Stimulated activated CD4-positive, alpha-beta T cell treated with anti-CD3 and anti-CD28 coated beads, TNF-alpha, amount 100 ng/mL, for 48 hours (primary cell): ENCODE measurements around the gene WWP2.
A peak's percentile ranks its signal among the peaks of the same experiment; 100 is the strongest.

Source experiments
- DNase-seq, 3 donors: peaks; one replicate each; pipeline ENCODE4 v3.0.0-alpha.2; 2020; ENCODE audit warnings: low read depth in 3 of 3

WWP2 gene

DNA sequence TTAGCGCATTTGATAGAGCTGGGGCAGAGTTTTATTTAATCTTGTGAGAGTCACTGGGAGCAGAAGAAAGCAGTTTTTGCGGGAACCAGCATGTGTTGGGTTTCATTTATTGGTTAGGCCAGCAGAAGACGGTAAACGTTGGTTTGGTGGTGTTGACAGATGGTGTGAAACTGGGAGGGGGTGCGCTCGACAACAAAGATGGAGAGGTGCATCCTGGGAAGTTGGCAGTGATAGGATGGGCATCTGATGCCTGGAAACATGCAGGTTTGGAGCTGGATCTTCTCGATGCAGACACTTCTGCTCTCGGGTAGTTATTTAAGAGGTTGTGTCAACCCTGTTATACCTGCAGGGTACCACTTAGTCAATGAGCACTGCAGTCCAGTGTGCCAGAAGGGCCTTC, 164.1 kb downstream of the WWP2 start:
- no peak for DNase-seq

DNA sequence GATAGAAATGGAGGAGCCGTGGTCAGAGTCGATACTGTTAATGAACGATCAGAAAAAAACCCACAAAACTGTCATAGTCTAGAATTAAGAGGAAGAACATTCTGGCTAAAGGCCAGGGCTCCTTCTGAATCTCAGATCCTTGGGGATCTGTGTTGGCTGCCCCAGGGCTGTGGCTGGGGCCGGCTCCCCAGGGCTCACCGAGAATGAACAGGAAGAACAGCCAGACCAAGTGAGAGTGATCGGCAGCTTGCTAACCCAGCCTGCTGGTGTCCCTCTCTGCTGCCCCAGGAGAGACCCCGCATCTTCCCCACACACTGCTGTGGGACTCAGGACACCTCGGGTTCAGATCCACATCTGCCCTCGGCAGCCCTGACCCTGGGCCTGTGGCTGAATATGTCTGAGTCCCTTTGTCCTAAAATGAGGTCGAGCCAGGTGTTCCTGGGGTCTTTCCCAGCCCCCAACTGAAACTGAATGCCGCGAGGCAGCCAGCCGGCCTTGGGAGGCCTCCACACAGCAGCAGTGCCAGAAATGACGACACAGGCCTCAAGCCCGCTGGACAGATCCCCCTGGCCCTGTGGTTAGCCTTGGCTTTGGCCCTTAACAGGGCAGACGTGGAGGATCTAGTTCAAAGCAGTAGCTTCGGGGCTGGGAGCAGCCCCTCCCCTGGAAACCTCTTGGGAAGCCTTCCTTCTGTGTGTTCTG, 165.1 kb downstream of the WWP2 start:
- DNase-seq = no peak

DNA sequence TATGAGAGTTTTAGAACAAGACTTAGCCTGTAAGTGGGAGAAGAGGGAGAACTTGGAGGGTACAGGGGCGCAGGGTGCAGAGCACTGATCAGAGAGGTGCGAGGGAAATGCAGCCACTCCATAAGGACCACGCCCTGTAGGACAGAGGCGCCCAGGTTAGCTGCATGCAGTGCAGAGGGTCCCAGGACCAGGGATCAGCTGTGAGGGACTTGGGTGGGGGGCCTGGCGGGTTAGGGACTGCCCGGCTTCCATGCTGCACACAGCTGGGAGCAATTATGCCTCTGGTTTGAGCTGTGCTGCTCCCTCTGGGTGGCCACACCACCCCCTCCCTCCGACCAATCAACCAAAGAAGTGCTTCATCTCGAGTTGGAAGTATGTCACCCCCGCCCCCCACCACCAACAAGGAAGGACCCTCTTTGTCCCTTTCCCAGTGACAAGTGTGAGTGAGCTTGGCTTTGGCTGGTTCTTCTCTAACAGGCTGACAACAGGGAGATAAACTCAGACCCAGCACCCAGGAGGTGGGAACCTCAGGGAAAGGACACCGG, 166.8 kb downstream of the WWP2 start:
- DNase-seq = no peak

DNA sequence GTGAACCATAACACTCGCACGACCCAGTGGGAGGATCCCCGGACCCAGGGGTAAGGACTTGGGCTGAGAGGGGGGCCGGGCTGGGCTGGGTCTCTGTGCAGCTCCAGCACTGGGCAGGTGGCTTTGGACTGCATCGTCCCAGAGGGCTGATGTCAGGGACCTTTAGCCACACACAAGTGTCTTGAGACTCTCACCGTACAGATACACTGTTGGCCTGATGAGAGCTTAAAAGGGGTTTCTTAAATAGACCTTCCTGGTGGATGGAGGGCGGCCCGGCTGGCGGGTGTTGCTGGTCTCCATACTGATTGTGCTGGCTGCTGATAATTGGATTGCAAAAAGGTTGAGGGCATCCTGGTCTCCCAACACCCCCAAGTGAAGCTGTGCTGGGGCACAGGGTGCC, 167.3 kb downstream of the WWP2 start:
- no peak for DNase-seq

DNA sequence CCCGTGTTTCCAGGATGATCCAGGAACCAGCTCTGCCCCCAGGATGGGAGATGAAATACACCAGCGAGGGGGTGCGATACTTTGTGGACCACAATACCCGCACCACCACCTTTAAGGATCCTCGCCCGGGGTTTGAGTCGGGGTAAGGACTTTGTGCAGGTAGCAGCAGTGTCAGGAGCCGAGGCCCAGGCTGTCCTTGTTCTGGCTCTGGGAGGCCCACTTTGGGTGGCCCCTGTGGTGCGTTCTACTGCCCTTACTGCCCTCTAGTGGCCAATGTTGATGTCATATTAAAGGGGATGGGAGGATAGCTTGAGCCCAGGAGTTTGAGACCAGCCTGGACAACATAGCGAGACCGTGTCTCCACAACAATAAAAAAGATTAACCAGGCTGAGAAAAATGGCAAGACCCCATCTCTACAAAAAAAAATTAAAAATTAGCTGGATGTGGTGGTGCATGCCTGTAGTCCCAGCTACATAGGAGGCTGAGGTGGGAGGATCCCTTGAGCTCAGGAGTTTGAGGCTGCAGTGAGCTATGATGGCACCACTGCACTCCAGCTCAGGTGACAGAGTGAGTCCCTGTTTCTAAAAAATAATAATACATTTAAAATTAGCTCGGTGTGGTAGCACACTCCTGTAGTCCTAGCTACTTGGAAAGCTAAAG, 168.1 kb downstream of the WWP2 start:
- peak; percentile 7 to 60 (median 18) for DNase-seq

DNA sequence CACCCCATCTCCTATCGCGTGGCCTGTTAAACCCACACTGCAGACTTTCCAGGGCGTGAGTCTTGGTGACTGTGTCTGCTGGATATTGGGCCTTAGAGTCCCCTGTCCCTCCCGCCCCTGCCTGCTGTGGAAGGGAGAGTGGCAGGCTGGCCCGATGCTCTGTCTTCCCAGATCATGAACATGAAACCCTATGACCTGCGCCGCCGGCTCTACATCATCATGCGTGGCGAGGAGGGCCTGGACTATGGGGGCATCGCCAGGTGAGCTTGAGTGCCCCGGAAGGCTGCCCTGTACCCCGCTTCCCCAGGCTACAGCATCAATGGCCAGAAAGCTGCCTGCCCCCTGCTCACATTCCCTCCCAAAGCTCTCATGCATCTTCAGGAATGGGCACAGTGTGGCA, 169.5 kb downstream of the WWP2 start:
- DNase-seq = no peak

DNA sequence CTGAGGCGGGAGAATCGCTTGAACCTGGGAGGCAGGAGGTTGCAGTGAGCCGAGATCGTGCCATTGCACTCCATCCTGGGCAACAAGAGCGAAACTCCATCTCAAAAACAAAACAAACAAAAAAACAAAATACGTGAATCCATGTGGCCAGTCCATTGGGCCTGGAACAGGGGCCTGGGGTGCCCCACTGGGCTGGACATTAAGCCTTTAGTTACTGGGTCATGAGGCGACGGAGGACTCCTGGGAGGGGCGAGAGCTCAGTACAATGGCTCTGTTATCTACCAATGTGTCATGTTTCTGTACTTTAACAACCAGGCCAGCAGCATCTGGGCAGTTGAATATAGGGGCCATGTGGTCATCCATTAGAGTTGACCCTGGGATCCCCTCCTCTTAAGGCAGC, 170.1 kb downstream of the WWP2 start:
- DNase-seq = no peak

DNA sequence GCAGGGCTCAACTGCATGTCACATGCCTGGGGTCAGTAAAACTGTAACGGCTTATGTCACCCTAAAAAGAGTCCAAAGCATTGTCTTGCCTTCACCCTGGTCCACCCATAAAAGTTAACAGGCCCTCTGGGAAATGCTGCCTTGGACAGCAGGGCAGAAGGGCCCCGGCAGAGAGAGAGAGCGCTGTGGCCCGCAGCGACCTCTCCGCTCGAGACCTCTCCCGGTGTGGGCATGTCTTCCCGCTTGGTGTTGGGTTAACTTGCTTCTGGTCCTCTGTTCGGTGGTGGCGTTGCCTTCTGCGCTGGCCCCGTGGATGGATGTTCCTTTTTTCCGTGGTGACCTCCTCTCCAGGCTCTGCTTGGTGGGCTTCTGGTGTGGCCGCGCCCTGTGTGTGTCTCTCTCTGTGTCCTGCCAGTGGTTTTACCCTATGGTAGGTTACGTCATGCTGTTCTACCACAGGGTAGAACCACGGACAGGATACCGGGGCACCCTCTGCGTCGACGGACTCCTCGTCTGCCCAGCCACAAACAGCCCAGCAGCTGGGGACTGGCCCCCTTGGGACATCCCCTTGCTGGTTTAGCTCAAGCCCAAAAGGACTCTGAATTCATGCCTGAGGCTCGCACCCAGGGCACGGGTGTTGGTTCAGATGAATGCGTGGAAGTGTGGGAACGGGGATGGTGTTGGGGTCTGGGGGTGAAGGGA, 170.7 kb downstream of the WWP2 start:
- DNase-seq = no peak

DNA sequence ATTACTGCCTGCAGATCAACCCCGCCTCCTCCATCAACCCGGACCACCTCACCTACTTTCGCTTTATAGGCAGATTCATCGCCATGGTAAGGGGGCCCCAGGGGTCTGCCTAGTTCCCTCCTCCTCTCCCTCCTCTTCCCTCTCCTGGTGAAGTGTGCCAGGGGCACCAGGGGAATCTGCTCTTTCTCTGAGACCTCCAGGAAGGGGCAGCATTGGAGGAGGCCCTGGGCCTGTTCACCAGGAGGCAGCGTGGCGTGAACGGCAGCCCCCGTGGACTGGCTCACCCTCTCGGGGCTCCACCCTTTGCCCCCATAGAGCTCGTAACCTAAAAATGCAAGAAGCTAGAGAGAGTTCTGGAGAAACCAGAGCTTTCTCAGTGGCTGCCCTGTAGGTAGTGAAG, 171.9 kb downstream of the WWP2 start:
- no peak for DNase-seq

DNA sequence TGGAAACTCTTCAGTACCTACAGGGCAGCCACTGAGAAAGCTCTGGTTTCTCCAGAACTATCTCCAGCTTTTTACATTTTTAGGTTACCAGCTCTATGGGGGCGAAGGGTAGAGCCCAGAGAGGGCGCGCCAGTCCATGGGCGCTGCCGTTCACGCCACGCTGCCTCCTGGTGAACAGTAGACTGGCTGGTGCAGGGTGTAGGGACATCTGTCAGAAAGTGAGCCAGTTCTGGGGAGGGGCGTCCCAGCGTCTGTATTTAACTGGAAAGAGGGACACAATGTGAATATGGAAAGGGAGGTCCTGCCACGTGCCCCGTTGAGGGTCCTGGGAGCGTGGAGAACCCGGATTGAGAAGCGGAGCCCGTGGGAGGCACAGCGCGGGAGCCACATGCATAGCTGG, 172.6 kb downstream of the WWP2 start:
- no peak for DNase-seq

DNA sequence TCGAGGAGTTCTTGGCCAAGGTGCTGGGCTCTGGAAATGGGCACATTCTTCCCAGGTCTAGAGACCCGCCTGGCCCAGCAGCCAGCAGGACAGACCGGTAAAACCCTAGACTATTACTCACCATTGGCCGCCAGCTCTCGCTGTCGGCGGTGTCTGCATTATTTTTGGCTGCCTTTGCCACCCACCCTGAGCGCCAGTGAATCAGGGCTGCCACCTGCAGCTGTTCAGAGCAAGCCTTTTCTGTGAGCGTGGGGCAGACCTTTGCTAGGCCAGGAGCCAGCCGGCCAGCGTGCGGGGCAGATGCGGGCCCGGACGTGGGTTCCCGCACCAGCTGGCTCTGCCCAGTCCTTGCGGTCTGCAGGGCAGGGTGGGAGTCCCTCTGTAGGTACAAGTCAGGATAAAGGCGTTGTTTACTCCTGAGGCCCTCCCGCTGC, 173.2 kb downstream of the WWP2 start:
- no peak for DNase-seq

DNA sequence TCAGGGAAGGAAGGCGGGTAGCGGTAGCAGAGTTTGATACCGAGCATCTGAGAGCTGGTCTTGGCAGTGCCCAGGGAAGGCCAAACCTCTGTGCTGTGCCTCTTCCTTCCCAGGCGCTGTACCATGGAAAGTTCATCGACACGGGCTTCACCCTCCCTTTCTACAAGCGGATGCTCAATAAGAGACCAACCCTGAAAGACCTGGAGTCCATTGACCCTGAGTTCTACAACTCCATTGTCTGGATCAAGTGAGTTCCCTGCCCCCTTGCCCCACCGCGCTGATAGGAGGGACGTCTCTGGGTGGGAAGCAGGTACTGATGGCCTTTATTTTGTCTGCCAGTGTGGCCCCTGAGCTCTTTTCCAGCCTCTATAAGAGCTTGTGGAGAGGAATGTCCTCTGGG, 173.6 kb downstream of the WWP2 start:
- DNase-seq = no peak

DNA sequence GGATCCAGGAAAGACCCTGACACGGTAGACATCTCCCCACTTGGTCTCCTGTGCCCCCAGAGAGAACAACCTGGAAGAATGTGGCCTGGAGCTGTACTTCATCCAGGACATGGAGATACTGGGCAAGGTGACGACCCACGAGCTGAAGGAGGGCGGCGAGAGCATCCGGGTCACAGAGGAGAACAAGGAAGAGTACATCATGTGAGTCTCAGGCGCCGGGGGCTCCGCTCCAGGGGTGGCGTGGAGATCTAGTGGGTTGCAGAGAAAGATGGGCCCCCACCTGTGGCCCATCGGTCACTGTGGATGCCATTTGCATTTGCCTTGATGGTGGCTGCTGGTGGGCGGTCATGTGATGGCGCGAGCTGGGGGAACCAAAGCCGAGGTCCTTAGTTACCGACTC, 174.1 kb downstream of the WWP2 start:
- no peak for DNase-seq

DNA sequence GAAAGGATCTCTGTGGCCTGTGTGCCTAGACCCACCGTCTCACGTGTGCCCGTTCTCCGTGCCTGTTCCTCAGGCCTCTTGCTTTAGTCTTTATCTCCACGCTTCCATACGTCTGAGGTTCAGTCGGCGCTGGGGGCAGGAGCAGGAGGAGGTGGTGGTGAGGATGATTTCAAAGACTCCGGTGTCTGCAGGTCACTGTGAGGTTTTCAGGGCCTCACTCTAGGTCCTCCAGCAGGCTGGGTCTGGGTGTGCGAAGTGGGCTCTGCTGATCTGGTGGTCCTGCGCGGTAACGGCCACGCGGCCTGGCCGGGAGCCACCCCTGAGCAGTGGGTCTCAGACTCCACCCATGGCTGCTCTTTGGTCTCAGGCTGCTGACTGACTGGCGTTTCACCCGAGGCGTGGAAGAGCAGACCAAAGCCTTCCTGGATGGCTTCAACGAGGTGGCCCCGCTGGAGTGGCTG, 174.6 kb downstream of the WWP2 start:
- DNase-seq = no peak

DNA sequence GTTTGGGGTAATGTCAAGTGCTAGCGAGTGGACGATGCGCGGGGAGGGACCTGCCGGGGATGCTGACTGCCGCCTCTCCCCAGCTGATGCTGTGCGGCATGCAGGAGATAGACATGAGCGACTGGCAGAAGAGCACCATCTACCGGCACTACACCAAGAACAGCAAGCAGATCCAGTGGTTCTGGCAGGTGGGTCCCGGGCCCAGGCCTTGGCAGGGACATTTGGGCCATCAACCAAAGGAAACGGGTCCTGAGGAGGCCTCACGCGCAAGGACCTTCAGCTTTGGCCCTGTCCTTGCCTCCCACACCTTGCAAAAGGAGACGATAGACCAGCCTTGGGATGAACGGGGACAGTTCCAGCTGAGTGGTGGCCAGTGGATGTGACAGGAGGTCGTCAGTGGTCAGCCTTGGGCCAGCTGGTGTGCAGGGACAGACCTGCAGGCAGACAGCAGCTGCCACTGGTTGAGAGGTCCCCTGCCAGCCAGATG, 175.4 kb downstream of the WWP2 start:
- no peak for DNase-seq

DNA sequence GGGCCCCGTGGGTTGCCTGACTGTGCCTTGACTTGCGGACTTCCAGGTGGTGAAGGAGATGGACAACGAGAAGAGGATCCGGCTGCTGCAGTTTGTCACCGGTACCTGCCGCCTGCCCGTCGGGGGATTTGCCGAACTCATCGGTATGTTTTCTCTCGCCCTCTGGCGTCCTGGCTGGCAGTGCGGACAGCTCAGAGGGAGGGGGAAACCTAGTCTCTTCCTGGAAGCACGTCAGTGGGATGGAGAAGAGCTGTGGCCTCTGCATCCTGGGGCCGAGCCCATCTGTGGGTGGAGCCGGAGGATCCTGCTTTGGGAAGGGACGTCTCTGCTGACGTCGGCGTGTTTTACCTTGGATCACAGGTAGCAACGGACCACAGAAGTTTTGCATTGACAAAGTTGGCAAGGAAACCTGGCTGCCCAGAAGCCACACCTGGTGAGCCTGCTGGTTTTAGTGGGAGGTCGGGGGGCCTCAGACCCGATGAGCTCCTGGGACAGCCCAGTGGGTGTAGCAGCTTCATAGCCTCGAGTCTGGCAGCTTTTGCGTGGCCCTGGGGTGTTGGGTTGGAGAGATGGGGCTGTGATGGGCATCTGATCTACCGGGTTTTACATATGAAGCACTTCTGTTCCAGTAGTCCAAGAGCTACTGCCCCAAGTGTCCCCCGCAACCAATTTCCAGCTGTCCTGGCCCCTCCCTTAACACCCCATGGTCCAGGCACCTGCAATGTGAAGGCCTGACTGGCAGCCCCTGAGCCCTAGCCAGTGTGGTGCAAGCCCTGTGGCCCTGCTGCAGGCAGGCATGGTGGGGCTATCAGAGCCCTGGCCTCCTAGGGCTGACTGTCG, 177.1 kb downstream of the WWP2 start:
- no peak for DNase-seq

DNA sequence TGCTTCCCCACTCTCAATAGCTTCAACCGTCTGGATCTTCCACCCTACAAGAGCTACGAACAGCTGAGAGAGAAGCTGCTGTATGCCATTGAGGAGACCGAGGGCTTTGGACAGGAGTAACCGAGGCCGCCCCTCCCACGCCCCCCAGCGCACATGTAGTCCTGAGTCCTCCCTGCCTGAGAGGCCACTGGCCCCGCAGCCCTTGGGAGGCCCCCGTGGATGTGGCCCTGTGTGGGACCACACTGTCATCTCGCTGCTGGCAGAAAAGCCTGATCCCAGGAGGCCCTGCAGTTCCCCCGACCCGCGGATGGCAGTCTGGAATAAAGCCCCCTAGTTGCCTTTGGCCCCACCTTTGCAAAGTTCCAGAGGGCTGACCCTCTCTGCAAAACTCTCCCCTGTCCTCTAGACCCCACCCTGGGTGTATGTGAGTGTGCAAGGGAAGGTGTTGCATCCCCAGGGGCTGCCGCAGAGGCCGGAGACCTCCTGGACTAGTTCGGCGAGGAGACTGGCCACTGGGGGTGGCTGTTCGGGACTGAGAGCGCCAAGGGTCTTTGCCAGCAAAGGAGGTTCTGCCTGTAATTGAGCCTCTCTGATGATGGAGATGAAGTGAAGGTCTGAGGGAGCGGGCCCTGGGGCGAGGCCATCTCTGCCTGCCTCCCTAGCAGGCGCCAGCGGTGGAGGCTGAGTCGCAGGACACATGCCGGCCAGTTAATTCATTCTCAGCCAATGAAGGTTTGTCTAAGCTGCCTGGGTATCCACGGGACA, 177.9 kb downstream of the WWP2 start:
- no peak for DNase-seq

DNA sequence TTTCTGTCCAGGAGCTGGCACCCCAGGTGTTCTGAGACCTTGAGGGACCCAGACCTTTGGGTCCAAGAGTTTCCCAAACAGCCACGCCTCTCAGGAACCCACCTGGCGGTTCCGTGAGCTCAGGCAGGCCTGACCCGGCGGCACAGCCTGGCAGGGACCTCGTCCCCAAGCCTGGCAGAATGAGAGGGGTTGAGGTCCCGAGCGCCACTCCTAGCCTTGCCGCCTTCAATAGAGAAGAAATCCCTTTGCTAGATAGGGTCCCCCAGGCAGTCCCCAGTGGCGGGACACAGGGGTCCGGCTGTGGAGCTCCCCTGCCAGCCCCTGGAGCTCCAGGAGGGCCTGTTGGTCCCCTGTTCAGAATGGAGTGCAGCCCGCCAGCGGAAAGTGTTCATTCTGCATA, 178.5 kb downstream of the WWP2 start:
- no peak for DNase-seq

DNA sequence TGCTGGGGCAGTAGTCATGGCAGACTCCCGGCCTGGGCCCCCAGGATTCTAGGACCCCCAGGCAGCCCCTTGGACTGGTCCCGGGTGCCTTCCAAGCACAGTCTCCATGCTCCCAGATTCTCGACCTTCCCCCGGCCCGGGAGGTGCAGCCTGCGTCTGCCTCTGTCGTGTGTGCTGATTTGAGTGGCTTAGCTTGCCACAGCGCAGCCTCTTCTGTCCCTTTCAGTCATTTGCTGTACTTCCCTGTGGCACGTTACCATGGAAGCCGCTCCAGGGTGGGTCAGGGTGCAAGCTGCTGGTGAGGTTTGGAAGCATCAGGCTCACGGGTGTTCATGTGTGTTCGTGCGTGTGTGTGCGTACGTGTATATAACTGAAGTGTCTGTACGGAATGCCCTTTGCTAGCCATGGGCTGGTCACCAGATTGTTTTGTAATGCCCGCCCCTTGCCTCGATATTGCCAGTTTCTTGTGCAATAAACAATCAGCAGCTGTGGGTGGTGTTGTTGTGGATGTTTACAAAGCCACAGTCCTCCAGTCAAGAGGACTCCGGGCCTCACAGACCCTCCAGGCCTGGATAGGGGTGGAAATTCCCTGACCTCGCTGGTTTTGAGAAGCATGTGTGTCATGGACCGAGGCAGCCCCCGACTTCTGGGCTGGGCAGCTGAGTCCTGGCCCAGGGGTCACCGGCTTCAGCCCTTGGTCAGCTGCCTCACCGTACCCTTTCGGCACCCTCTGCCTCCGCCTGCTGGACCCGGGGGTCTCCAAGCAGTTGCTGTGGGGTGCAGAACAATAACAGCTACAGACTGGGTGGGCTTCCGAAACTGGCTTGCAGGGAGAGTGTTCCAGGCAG, 179.3 kb downstream of the WWP2 start:
- no peak for DNase-seq

DNA sequence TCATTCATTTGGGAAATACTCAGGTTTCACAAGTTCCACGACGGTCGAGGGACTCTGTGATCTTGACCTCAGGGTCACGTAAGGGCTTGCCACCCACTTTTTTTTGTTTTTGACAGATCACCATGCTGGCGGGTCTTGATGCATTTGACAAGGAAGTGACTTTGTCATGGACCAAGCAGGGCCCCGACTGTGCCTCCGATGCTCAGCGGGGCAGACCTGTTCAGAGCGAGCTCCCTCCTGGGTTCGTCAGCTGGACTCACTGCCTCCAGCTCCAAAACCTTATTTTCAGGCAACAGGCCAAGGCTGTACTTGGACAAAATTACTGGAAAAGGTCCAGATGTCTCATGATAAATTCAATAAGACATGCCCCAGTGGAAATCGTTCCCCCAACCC, 180.0 kb downstream of the WWP2 start:
- DNase-seq = no peak
